ENCODE measurements around the gene ITGB2. TPM values are rescaled to one million over a fixed set of nuclear protein-coding genes. Genes with fewer than 3 reads are reported as not detected.
A peak's percentile ranks its signal among the peaks of the same experiment; 100 is the strongest.

ITGB2 gene
- total and polyA plus RNA-seq, 11 donors, result 6.1 to 253 (median 20.6) TPM

DNA sequence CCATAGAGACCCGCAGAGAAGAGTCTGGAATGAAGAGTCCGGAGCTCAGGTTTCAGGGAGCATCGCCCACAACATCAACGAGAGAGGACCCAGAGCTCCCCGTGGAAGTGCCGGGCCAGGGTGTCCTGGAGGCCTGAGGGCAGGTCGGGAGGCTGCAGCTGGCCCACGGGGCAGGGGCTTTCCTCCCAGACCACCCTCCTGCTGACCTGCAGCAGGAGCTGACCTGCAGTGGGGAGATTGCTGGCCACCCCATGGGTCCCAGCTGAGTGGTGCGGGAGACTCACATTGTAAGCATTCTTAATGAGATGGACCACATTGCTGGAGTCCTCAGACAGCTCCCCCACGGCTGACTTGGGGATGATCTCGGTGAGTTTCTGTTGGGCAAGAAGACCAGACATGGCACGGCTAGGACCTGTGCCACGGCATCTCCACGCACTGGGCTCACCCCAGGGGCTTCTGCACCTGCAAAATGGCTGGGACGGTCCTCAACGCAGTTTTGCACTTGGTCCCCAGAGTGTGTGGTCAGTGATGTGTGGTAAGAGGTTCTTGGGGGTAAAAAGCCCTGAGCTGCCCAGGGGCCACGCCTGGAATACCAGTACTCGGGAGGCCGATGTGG lies 25.9 kb downstream of the ITGB2 start:
- ATAC-seq, result no peak
- Histone ChIP-seq H3K4me1 (peaks cover 0 to 13% (median 0%) of the 10 kb centered on the region in 12 donors), H3K27me3 (peaks cover 0 to 7% (median 0%) of the 10 kb centered on the region in 9 donors), H3K9me3 (no peaks in the 10 kb centered on the region), H3K4me3 (no peak overlapping the region), H3K36me3 (peaks cover 0 to 79% (median 0%) of the 10 kb centered on the region in 9 donors), H3K27ac (no peak overlapping the region)
- peak in 1 of 5 donors; percentile 7 for DNase-seq
- TF ChIP-seq, protein P1, sequence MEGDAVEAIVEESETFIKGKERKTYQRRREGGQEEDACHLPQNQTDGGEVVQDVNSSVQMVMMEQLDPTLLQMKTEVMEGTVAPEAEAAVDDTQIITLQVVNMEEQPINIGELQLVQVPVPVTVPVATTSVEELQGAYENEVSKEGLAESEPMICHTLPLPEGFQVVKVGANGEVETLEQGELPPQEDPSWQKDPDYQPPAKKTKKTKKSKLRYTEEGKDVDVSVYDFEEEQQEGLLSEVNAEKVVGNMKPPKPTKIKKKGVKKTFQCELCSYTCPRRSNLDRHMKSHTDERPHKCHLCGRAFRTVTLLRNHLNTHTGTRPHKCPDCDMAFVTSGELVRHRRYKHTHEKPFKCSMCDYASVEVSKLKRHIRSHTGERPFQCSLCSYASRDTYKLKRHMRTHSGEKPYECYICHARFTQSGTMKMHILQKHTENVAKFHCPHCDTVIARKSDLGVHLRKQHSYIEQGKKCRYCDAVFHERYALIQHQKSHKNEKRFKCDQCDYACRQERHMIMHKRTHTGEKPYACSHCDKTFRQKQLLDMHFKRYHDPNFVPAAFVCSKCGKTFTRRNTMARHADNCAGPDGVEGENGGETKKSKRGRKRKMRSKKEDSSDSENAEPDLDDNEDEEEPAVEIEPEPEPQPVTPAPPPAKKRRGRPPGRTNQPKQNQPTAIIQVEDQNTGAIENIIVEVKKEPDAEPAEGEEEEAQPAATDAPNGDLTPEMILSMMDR (IDR thresholded peaks at IDR 0.05), result no peak
- TF ChIP-seq POLR2A (IDR thresholded peaks at IDR 0.05), result no peak
- 85 to 100% (median 88%) methylated on average over 6 to 19 of the region's 19 CpGs for WGBS, 4 donors
- intact Hi-C loops (cut with DNase I), result loop anchor here in 8 of 10 donors (5.0 kb wide), 4 partner anchors 33 to 243 kb away; no protein-coding TSS in a partner anchor

DNA sequence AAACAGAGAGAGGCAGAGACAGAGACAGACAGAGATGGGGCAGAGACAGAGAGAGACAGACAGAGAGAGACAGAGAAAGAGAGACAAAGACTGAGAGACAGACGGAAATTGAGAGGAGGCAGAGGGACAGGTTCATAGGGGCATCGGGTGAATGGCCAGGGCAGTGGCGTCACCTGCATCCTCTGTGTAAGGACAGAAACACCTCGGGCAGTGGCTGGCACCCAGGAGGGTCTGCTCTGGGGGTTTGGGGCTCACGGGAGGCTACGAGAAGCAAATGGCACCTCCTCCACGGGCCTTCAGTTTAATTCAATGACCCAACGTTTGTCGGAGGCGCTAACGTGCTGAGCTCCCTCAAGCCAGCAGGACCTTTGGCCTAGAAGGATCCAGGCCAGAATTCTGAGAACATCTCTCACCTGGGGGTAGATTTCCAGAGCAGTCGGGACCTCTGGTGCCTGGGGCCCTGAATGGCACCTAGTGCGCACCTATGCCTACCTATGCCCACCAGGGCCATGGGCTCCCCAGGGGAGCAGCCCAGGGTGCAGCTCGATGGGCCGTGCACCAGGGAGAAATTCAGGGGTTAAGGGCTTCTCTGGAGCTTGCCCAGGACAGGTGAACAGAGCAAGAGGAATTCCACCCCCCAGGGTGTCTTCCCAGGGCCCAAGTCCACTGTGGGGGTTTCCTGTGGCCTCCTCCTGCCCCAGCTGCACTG lies 26.6 kb downstream of the ITGB2 start:
- TF ChIP-seq, protein P1 (IDR thresholded peaks at IDR 0.05), result no peak
- TF ChIP-seq POLR2A (IDR thresholded peaks at IDR 0.05), result no peak
- peaks cover 0 to 79% (median 0%) of the 10 kb centered on the region in 9 donors for H3K36me3 ChIP-seq
- ATAC-seq, result no peak
- H3K27ac ChIP-seq, result no peak overlapping the region
- H3K4me3 ChIP-seq, result no peak overlapping the region
- no peaks in the 10 kb centered on the region for H3K9me3 ChIP-seq
- intact Hi-C loops (cut with DNase I), result loop anchor here (2.0 to 5.0 kb wide), 6 partner anchors 33 to 243 kb away; no protein-coding TSS in a partner anchor
- DNase-seq, result peak in 1 of 5 donors; percentile 6
- 84 to 89% (median 88%) methylated on average over 13 to 15 of the region's 15 CpGs for WGBS, 4 donors
- peaks cover 0 to 13% (median 0%) of the 10 kb centered on the region in 12 donors for H3K4me1 ChIP-seq
- H3K27me3 ChIP-seq, result peaks cover 0 to 1% (median 0%) of the 10 kb centered on the region in 9 donors

DNA sequence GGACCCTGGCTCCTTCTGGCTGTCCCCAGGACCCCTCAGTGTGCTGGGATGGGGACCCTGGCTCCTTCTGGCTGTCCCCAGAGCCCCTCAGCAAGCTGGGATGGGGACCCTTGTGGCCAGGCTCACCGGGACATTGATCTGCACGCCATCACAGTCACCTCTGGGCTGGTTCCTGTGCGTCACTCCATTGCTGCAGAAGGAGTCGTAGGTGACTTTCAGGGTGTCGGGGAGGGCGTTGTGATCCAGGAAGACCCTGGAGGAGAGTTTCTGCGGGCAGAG lies 27.5 kb downstream of the ITGB2 start:
- peaks cover 0 to 76% (median 0%) of the 10 kb centered on the region in 9 donors for H3K36me3 ChIP-seq
- ATAC-seq, result no peak
- peaks cover 0 to 13% (median 0%) of the 10 kb centered on the region in 12 donors for H3K4me1 ChIP-seq
- H3K4me3 ChIP-seq, result no peak overlapping the region
- no peaks in the 10 kb centered on the region for H3K9me3 ChIP-seq
- no peaks in the 10 kb centered on the region for H3K27me3 ChIP-seq
- no peak overlapping the region for H3K27ac ChIP-seq
- peak in 2 of 5 donors; percentile 21 to 63 for DNase-seq
- intact Hi-C loops (cut with DNase I), result loop anchor here (2.0 to 5.0 kb wide), 6 partner anchors 34 to 244 kb away; no protein-coding TSS in a partner anchor
- TF ChIP-seq, protein P1 (IDR thresholded peaks at IDR 0.05), result no peak
- no peak for TF ChIP-seq POLR2A (IDR thresholded peaks at IDR 0.05)
- 73 to 89% (median 79%) methylated on average over 5 to 7 of the region's 7 CpGs for WGBS, 4 donors

All from heart left ventricle (tissue), 16 donors.